Inflammatory macrophage treated with lipopolysaccharide for 1 hour (primary cell): ENCODE results near the gene OCRL.
A peak's percentile ranks its signal among the peaks of the same experiment; 100 is the strongest.

Source experiments
- DNase-seq, 2 donors: peaks; one replicate each; pipeline ENCODE4 v3.0.0-alpha.2; 2020 to 2022

OCRL gene

DNA sequence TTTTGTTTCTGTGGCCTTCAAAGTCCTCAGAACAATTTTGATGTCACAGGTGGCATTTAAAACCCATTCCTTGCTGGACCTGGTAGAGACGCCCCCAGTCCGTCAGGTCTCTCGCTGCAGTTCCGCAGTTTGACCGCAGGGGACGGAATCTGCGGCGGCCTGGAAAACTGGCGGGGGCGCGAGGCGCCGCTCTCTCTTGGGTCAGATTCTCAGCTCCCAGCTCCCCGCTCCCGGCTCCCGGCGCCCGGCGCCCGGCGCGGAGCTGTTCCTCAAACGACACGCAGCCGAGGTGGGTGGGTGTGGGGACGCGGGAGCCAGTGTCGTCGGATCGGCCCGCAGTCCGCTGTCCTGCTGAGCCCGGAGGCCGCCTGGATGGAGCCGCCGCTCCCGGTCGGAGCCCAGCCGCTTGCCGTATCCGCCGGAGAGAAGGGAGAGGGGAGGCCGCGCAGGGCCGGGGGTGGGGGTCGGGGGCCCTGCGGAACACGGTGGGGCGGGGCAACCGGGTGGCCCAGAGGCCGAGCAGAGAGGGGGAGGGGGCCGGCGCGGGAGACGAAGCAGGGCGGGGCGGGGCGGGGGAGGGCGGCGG is at the start of gene OCRL:
OCRL (plus strand) TSS at position 192 of the 586 bp plus-strand sequence; CDS start at position 373, 181 bp downstream.
- peak; percentile 51 to 66 for DNase-seq

DNA sequence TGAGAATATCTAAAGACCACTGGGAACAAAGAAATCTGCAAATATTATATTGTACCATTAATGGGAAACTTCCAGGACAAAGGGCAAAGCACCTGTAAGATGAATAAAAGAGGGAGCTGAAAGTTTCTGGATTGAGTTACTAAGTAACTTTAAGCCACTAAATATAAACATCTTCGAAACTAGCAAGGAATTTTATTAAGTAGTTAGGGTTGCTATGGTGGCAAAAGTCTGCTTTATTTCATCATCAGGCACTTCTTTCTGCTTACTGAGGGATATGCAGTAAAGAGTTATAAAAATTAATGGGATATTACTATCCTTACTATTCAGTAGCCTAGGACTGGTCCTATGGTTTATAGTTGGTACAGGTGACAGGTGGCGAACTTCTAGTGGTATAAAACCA is 49.7 kb upstream of the OCRL start:
- DNase-seq: no peak

DNA sequence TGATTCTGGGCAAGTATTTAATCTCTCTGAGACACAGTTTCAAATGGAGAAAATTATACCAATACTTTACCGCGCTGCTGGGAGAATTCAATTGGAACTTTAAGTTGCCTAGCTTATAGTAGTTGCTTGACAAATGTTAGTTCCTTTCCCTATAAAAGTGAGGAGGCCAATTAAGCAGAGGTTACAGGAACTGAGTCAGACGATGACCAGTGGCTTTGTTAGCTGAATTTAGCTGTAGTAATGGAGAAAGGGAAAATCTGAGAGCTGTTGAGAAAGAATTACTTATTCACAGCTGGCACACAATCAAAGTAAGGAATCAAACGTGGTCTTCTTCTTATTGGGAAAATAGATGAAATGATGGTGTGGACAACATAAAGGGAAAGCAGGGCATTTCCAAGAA is 46.4 kb upstream of the OCRL start:
- DNase-seq: no peak

DNA sequence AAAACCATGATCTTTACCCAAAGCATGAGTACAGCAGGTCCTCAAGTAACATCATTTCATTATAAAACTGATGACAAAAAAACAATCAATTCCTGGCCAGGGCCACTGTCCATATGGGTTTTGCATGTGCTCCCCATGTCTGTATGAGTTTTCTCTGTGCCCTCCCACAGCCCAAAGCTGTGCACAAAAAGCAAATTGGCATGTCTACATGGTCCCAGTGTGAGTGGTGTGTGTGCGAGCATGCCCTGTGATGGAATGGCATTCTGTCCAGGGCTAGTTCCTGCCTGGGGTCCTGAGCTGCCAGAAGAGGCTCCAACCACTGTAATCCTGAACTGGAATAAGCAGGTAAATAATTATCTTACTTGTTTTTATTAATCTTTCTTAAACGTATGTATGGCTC is 45.2 kb upstream of the OCRL start:
- no peak for DNase-seq

DNA sequence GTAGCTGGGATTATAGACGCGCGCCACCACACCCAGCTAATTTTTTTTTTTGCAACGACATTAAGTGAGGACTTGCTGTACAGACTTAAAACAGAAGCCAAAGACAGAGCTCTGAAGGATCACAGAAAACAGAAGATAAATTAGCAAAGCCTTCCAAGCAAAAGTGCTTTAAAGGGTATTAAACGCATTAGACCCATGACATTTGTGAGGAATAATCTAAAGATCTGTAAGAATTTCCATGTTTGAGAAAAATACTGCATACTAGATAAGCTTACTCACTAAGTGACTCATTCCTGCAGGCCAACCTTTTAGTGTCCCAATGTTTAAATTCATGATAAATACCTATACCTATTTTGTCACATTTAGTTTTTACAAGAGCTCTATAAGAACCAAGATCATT is 44.2 kb upstream of the OCRL start:
- no peak for DNase-seq

DNA sequence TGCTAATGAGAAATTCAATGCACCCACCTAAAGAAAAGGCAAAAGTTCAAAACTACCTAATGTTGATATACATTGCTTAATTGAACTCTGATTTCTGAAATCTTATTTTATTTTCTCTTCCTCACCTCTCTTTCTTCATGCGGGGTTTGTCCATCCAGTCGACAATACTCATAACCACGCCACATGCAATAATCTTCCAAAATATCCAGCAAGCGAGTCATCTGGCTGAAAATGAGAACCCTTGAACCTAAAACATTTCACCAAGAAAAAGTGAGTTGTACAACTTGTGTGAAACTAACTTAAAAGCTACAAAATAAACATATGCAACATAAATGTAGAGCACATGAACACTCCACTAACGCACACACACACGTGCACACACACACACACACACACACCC is 43.4 kb upstream of the OCRL start:
- DNase-seq: no peak

DNA sequence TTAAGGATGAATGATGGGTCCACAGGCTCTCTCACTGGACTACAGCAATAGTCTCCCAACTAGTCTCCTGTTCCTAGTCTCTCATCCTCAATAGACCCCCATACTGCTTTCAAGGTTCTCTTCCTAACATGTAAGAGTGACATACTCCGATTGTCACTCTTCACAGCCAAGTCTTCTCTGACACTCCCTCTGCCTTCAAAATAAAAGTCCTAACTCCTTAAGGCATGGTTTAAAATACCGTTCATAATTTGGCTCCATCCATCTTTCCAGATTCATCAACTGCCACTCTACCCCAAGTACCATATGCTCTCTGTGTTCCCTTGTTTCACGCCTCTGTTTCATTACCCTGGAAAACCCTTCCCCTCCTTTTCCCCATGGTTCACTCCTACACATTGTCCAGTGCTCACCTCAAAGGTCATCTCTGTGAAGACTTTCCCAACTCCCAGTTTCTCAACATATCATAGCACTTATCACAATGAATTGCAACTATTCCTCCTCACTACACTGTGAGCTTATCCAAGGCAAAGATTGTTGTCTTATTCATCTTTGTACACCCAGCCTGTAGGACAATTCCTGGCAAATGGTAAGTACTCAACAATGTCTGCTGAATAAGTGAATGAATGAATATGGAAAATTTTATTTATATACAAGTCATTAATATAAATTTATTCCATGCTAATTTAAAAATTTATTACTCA is 42.8 kb upstream of the OCRL start:
- no peak for DNase-seq

DNA sequence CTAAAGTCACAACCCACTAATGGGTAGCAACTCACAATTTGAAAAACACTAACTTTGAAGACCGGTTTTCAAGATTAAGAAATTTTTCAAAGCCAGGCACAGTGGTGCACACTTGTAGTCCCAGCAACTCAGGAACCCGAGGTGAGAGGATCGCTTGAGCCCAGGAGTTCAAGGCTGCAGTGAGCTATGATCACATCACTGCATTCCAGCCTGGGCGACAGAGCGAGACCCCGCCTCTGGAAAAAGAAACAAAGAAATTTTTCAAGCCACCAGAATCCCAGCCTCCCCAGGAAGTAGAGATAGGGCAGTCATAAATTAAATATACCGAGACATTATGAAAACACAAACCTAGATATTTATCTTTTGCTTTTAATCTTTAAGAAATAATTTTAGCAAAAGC is 29.7 kb upstream of the OCRL start:
- no peak for DNase-seq

DNA sequence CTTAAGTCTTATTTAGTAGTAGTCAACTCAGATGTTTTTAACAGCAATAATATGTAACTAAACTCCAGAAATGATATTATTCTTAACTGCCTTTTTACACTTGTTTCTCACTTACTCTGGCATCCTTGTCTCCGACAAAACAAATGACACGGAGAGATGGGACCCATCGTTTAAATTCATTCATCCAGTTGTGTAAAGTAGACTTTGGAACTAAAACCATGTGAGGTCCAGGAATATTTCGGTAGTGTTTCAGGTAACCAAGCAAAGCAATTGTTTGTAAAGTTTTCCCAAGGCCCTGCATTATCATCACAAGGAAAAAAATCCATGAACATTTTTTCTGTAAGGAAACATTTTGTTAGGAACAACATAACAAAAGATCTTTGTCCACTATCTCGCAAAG is 28.4 kb upstream of the OCRL start:
- no peak for DNase-seq

DNA sequence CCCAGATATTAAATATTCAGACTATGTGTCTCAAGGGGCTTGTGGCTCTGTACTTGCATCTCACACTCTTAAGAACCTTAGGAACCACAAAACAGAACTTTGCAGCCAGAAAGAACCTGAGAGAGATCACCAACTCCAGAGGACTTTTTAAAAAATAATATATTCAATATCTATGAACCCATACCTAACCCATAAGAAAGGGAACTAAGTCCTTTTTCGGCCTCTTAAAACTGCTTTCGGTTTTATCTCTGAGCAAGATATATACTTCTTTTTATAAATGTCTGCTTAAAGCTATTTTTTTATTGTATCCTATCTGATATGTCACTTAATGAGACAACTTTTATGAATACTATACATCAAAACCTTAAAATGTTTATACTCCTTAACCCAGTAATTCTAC is 27.6 kb upstream of the OCRL start:
- DNase-seq: no peak

DNA sequence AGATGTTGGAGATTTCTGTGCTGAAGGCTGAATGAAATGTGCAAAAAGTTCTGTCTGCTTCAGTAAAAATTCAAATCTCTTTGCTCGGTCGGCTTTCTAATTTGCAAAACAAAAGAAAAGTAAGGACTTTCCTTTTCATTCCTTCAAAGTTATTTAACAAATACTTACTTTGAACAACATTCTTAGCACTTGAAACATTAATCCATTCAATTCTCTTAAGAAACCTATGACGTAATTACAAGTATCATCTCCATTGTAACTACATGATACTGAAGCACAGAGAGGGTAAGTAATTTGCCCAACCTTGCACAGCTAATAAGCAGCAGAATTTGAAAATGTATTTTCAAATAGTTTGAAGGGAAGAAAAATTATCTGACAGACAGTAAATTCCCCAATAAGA is 23.7 kb upstream of the OCRL start:
- DNase-seq: no peak

DNA sequence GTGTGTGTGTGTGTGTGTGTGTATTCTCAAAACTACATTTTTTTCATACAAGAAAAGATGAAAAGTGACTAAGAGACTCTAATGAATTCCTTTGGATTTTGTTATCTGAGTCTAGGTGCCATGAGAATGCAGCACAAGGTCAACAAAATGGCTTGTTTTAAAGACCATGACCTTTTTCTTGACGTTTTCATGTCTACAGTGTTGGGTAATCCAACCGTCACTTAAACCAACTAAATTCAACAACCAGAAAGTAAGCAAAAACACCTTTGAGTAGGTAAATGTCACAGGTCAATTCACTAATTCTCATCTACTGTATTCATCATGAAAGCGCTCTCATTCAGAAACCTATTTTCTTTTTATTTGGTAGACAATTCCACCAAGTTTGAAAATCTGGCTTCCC is 19.9 kb upstream of the OCRL start:
- no peak for DNase-seq

DNA sequence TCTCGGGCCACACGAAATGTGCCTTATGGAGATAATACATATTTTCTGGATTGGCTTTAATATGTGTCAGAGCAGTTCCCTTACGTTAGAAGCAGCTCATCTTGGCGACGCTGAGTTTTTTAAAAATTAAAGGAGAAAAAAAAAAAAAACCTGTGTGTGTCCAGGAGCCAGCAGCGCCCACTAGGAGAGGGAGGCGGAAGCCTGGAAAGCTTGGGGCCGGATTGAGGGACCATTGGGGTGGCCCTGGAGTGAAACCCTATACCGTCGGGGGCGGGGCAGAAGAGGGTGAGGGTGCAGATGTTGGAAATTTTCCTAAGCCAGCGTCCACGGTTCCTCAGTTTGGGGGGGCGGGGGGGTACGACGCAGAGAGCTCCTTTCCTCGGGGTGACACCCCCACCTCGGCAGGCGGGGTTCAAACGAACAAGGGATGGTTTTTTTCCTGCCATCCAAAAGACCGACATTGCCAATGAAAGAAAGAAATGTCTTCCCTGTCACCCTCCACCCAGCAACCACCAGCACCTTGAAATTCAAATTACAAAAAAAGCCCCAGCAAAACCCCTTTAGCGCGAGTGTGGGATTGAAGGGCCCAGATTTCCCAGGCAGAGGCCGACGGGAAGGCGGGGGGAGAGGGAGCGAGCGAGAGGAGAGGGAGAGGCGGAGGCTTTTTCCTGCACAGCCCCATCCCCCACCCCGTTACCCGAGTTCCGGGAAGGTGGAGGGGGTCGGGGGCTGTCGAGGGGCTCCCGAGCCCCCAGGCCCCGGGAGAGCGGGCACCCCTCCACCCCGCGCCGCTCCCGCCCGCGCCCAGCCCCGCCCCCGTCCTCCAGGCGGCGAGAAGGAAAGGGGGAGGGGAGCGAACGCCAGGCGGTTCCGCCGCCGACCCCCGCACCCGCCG is 17.6 kb upstream of the OCRL start:
- DNase-seq: peak in 1 of 2 donors; percentile 35

DNA sequence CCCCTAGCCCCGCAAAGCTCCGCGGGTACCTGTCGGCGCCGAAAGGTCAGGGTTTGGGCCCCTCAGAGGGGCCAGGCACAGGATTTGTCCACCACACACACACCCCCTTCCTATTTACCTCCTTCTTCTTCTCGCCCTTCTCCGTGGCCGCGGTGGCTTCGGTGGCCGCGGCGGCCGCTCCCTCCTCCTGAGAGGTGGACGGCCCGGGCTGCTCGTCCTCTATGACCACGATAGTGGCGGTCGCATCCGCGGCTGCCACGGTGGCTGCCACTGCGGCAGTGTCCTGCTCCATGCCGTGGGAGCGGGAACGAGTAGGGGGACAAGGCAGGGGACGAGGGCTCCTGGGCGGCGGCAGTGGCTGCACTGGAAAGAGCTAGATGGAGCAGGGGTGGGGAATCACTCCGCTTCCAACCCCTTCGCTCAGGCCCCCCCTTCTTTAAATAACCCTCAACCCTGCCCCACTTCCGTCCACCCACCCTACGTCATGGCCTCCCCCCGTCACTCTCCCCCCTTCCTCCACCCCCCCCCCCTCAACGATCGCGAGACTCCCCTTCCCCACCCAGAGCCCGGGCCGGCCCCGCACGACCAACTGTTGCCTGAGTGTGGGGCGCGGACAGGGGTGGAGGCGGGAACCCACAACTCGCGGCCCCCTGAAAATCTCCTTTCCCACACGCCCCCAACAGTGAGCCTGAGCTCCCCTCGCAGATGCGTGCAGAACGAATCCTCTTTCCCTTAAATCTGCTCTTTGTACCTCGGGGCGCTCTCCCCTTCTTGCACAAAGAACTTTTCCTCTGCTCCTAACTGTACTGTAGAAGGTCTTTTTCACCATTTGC is 16.8 kb upstream of the OCRL start, which contains the start of gene SMARCA1:
SMARCA1 (minus strand) TSS at position 412 of the 833 bp plus-strand sequence; CDS start at position 292, 120 bp downstream.
- DNase-seq: no peak

DNA sequence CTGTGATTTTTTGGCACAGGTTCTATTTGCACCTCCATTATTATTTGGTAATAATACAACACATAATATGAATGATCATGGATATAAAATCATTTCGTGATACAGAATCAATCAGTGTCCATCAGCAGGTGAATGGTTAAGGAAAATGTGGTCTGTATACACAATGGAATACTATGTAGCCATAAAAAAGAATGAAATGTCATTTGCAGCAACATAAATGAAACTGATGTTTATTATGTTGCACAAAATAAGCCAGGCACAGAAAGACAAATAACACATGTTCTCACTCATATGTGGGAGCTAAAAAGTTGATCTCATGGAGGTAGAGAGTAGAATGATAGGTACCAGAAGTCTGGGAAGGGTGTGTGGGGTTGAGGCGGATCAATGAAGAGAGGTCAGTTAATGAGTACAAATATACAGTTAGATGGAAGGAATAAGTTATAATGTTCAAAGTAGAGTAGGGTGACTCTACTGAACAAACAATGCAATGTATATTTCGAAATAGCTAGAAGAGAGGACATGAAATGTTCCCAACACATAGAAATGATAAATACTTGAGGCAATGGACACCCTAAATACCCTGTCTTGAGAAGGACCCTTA is 15.7 kb upstream of the OCRL start:
- DNase-seq: no peak

DNA sequence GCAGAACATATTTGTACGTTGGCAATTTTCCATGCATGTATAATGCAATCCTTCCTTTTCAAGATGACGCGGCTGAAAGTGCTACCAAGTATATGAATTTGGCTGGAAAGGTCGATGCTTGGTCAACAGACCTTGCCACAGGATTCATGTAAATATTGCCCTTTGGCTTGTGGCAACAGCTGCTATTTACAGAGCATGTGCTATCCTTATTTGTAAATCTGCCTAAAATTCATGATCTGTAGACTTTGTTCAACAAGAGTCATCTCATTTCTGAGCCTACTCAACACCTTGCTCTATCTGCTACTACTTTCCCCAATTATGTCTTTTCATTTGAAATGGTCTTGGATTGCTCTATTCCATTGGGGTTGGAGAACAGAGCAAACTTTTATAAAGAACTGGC is 14.9 kb upstream of the OCRL start:
- no peak for DNase-seq

DNA sequence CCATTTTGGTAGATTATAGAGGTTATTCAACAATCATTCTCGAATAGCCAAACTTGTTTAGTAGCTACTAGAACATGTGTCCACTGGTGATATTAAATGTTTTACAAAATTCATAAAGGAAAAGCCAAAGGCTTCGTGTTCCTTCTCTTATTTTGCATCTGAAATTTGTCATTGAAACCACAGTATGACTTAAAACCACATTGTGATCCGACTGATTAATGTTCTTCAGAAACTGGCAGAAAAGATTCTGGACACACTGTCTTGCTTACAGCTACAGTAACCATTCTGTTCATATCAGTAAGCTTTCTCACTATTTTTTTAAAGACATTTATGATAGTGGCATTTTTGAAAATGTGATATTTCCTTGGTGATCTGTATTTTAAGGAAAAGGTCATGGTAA is 14.2 kb upstream of the OCRL start:
- no peak for DNase-seq

DNA sequence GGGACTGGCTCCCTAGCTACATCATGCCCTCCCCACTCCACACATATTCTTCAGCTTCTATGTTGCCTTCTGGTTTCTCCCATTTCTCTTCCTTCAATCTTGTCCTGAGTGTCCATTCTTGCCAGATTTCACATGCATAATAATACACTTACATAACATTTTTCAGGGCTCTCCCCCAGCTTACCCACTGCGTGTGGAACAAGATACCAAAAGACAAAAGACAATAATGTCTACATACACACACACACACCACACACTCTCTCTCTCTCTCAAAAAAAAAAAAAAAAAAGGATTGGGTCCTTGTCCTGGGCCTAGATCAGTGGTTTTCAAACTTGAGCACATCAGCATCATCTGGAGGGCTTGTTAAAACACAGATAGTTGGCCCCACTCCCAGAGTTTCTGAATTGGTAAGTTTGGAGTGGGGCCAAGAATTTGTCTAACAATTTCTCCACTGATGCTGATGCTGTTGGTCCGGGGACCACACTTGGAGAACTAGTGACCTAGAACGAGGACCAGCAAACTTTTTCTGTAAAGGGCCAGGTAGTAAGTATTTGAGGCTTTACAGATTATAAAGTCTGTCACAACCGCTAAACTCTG is 10.3 kb upstream of the OCRL start:
- no peak for DNase-seq

DNA sequence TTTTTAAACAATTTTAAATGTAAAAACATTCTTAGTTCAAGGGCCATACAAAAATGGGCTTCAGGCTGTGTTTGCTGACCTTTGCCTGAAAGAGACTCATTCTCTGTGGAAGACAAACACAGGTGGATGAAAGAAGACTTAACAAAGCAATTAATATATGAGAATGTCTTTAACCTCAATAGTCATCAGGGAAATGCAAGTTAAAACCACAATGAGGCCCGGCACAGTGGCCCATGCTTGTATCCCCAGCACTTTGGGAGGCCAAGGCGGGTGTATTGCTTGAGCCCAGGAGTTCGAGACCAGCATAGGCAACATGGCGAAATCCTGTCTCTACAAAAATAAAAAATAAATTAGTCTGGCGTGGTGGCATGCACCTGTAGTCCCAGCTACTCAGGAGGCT is 9.6 kb upstream of the OCRL start:
- no peak for DNase-seq

DNA sequence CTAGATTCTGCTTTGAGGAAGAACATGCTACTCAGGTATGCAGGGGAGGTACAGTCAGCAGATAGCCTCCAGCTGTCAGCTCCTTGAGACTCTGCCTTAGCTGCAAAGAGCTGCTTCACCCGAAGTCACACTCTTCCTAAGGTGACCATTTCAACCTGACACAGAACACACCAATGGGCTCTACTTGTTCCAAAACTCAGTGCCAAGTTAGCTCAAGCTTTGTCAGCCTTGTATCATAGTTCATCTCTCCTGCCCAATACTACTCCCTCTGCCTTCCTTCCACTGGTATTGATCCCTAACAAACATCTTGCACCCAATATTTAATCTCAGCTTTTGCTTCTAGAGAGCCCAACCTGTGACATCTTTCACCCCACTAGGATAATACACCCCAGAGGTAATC is 8.9 kb upstream of the OCRL start:
- DNase-seq: no peak

DNA sequence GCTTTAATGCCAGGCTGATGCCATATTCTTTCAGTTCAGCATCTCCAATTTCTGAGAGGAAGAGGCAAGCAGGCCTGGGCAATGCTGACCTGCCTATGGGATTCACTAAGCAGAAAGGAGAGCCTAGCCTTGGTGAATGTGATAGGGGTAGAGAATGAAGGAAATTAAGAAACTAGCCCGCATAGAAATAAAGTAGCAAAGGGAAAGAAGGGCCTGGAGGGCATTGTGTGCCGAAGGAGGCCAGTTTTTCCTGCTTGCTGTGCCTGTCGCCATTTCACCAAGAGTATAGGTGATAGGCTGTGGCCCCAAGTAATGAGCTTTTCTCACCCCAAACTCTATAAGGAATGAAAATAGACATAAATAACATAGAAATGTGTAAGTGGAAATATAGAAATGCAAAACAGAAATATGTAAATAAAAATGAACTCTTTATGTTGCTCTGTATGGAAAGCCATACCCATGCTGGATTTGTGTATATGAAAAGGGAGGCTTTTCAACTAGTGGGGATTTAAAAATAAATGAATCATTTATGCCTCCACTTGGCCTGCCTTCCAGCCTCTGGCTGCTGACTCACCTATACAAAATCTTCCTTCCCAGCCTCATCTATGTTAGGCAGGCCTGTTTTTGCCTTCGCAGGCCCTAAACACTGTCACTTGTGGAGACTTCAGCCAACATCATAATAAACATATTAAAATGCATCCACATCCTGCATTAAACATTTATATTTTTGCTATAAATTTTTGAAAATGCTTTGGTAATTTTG is 5.1 kb upstream of the OCRL start:
- no peak for DNase-seq
